Measurements from ENCODE around the gene PLEKHA1.
A peak's percentile ranks its signal among the peaks of the same experiment; 100 is the strongest.

Gene PLEKHA1

GRCh38 chr10:122374237-122374858, at the start of gene PLEKHA1:
PLEKHA1 (plus strand) TSS chr10:122374708; CDS start chr10:122393201, 18,493 bp downstream.
- peak; percentile 75 for DNase-seq (ENCODE audit: low spot score)

GRCh38 chr10:122325235-122325634, 49.3 kb upstream of the PLEKHA1 start:
- no peak for DNase-seq (ENCODE audit: low spot score)

- no peak for DNase-seq (ENCODE audit: low spot score)
Observed at GRCh38 chr10:122326385-122326784, 48.1 kb upstream of the PLEKHA1 start.

- no peak for DNase-seq (ENCODE audit: low spot score)
Observed at GRCh38 chr10:122326806-122327205, 47.7 kb upstream of the PLEKHA1 start.

GRCh38 chr10:122327237-122328206, 47.0 kb upstream of the PLEKHA1 start:
- no peak for DNase-seq (ENCODE audit: low spot score)

- DNase-seq (ENCODE audit: low spot score) = no peak
Observed at GRCh38 chr10:122328676-122329075, 45.8 kb upstream of the PLEKHA1 start.

- no peak for DNase-seq (ENCODE audit: low spot score)
Observed at GRCh38 chr10:122329416-122329815, 45.1 kb upstream of the PLEKHA1 start.

GRCh38 chr10:122331100-122331499, 43.4 kb upstream of the PLEKHA1 start:
- no peak for DNase-seq (ENCODE audit: low spot score)

- peak; percentile 53 for DNase-seq (ENCODE audit: low spot score)
Observed at GRCh38 chr10:122331615-122332446, 42.7 kb upstream of the PLEKHA1 start.

GRCh38 chr10:122333037-122333436, 41.5 kb upstream of the PLEKHA1 start:
- DNase-seq (ENCODE audit: low spot score) = no peak

GRCh38 chr10:122336332-122336731, 38.2 kb upstream of the PLEKHA1 start:
- no peak for DNase-seq (ENCODE audit: low spot score)

- no peak for DNase-seq (ENCODE audit: low spot score)
Observed at GRCh38 chr10:122336961-122337360, 37.5 kb upstream of the PLEKHA1 start.

- DNase-seq (ENCODE audit: low spot score) = no peak
Observed at GRCh38 chr10:122338609-122339441, 35.7 kb upstream of the PLEKHA1 start.

GRCh38 chr10:122341141-122341810, 33.2 kb upstream of the PLEKHA1 start:
- no peak for DNase-seq (ENCODE audit: low spot score)

GRCh38 chr10:122342293-122343134, 32.0 kb upstream of the PLEKHA1 start:
- peak; percentile 25 for DNase-seq (ENCODE audit: low spot score)

- DNase-seq (ENCODE audit: low spot score) = no peak
Observed at GRCh38 chr10:122343135-122343800, 31.2 kb upstream of the PLEKHA1 start.

GRCh38 chr10:122343936-122344335, 30.6 kb upstream of the PLEKHA1 start:
- DNase-seq (ENCODE audit: low spot score) = no peak

- peak; percentile 82 for DNase-seq (ENCODE audit: low spot score)
Observed at GRCh38 chr10:122344741-122345258, 29.7 kb upstream of the PLEKHA1 start.

GRCh38 chr10:122346326-122346950, 28.1 kb upstream of the PLEKHA1 start:
- no peak for DNase-seq (ENCODE audit: low spot score)
